Measurements from ENCODE around the gene HOXA3.
A peak's percentile ranks its signal among the peaks of the same experiment; 100 is the strongest.

- TF ChIP-seq CTCF (IDR thresholded peaks at IDR 0.05) = no peak
- TF ChIP-seq POLR2AphosphoS5 (IDR thresholded peaks at IDR 0.05) = peak in 1 of 2 donors; percentile 94
These were observed 56.3 kb downstream of the HOXA3 start, which contains the start of gene HOXA1 for GRCh38 chr7:27095897-27096767.

Measured in esophagus muscularis mucosa (tissue), 3 donors.